Ascending aorta (tissue), 2 donors: ENCODE results near the gene ADSS1. TPM values are rescaled to one million over a fixed set of nuclear protein-coding genes. Genes with fewer than 3 reads are reported as not detected.
A peak's percentile ranks its signal among the peaks of the same experiment; 100 is the strongest.

ENCODE experiments used
- DNase-seq, 2 donors: peaks; one replicate each; pipeline ENCODE4 v3.0.0-alpha.2; 2019; ENCODE audit warnings: low spot score in 2 of 2
- H3K27ac ChIP-seq, 2 donors: fragments of 200-600 bp; sonication (generic); one replicate each; pipeline ENCODE4 v1.5.1; 2016 to 2017; ENCODE audit warnings: mild to moderate bottlenecking in 1 of 2
- H3K27me3 ChIP-seq: fragments of 200-600 bp; sonication (generic); one replicate; pipeline ENCODE4 v1.5.1; 2017
- H3K36me3 ChIP-seq, 2 donors: fragments of 200-600 bp; sonication (generic); one replicate each; pipeline ENCODE4 v1.5.1; 2016
- H3K4me1 ChIP-seq, 2 donors: fragments of 200-600 bp; sonication (generic); one replicate each; pipeline ENCODE4 v1.5.1; 2016 to 2017; ENCODE audit warnings: mild to moderate bottlenecking in 1 of 2
- H3K4me3 ChIP-seq, 2 donors: fragments of 200-600 bp; sonication (generic); one replicate each; pipeline ENCODE4 v1.5.1; 2016 to 2017; ENCODE audit warnings: mild to moderate bottlenecking in 1 of 2
- H3K9me3 ChIP-seq, 2 donors: fragments of 200-600 bp; sonication (generic); one replicate each; pipeline ENCODE4 v1.5.1; 2016
- intact Hi-C: fragments of 100-400 bp; cut with DNase I; formaldehyde crosslinking; loops from one replicate; pipeline ENCODE4 v1.15.1; 2023
- total RNA-seq: library from RNA; depleted of rRNA; stranded (reverse); fragments of >200 nt; gene quantifications from one replicate; pipeline ENCODE4 v1.1.0, GENCODE V29; 2016
- TF ChIP-seq, protein P1 (sequence below), 3 experiments: fragments of 200-600 bp in 2 of 3; fragments of 450-650 bp in 1 of 3; sonication (generic) in 2 of 3; IDR thresholded peaks; one replicate each; pipeline ENCODE4 v1.5.1; 2016 to 2019; ENCODE audit warnings: antibody characterized with exemption in 3 of 3, mild to moderate bottlenecking in 1 of 3, moderate library complexity in 1 of 3

Gene ADSS1
- total RNA-seq, 1 donor from 2014 or later: 30.2 TPM

DNA sequence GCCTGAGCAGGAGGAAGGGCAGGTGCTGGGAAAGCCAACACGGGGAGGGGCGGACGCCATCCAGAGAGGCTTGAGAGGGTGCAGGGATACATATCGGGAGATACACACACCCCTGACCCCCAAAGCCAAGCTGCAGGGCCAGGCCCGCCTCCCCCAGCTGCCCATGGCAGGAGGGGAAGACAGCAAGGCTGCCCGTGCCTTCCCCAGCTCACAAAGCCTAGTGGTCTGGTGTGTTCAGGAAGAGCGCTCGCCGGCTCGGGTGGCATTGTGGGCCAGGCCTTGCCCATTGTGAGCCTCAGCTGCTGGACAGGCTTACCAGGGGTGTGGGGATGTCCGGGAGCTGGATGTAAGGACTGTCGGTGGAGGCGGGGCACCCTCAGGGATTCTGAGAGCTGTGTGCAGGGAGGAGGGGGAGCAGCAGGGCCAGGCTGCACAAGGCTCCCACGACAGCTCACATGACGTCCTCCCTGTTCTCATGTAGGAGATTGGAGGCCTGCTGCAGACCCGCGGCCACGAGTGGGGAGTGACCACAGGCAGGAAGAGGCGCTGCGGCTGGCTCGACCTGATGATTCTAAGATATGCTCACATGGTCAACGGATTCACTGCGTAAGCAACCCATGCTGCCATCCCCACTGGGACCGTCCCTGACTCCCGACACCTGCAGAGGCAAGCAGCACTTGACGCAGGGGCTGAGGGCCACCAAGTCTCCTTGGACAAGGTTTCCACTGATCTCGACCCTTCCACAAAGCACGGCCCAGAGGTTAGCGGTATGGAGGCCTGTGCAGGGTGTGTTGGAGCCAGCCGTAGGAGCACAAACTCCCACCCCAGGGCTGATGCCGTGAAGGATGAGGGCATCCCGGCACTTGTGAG lies 18.8 kb downstream of the ADSS1 start:
- intact Hi-C loops: loop anchor here (10.0 kb wide), 1 partner anchor 898 kb away; the partner anchor contains the start of gene PPP1R13B
- Histone ChIP-seq H3K4me3 (no peak overlapping the region), H3K27me3 (no peaks in the 10 kb centered on the region), H3K9me3 (no peaks in the 10 kb centered on the region), H3K36me3 (peaks cover 68 to 69% of the 10 kb centered on the region in 2 donors), H3K27ac (peak overlapping the region; percentile 64 to 92), H3K4me1 (peaks cover 17 to 27% of the 10 kb centered on the region in 2 donors)
- TF ChIP-seq, protein P1, sequence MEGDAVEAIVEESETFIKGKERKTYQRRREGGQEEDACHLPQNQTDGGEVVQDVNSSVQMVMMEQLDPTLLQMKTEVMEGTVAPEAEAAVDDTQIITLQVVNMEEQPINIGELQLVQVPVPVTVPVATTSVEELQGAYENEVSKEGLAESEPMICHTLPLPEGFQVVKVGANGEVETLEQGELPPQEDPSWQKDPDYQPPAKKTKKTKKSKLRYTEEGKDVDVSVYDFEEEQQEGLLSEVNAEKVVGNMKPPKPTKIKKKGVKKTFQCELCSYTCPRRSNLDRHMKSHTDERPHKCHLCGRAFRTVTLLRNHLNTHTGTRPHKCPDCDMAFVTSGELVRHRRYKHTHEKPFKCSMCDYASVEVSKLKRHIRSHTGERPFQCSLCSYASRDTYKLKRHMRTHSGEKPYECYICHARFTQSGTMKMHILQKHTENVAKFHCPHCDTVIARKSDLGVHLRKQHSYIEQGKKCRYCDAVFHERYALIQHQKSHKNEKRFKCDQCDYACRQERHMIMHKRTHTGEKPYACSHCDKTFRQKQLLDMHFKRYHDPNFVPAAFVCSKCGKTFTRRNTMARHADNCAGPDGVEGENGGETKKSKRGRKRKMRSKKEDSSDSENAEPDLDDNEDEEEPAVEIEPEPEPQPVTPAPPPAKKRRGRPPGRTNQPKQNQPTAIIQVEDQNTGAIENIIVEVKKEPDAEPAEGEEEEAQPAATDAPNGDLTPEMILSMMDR (IDR thresholded peaks at IDR 0.05): no peak
- no peak for DNase-seq

DNA sequence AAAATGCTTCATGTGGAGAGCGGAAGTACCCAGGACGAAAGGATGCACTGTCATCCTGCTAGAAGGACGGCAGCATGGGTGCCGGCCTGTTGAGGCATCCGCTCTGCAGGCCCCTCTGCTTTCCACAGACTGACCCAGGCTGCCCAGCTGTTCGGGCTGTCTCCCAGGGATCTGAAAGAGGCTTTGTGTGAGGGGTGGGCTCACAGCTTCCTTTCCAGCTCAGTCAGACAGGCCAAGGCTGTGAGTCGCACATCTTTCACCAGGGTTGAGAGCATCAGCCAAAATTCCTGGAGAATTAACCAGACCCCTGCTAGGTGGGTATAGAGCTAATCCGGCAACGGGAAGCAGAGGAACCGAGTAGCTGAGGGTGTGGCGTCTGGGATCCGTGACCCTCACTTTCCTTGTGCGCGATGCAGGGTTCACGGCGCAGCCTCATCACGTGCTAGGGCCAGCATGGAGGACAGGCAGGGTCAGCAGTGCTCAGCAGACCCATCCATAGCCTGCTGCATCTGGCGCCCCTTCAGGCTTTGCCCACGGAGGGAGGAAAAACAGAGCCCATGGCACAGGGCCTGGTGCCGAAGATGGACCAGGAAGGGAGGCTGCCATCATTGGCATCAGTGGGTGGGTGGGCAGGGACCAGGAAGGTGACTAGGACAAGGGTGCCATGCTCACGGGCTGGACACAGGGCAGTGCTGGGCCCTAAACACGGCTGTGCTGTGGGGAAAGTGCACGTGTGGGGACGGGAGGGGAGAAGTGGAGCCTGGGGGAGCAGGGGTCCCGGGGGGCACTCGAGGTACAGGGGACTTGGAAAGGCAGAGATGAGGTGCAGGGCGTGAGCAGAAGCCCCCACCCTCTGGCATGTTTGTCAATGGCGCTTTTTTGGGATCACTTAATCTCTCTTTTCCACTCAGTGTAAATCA lies 19.7 kb downstream of the ADSS1 start:
- peaks cover 26 to 35% of the 10 kb centered on the region in 2 donors for H3K4me1 ChIP-seq
- no peak overlapping the region for H3K4me3 ChIP-seq
- no peaks in the 10 kb centered on the region for H3K27me3 ChIP-seq
- TF ChIP-seq, protein P1 (IDR thresholded peaks at IDR 0.05): no peak
- intact Hi-C loops: loop anchor here (10.0 kb wide), 1 partner anchor 899 kb away; the partner anchor contains the start of gene PPP1R13B
- H3K27ac ChIP-seq: peak overlapping the region; percentile 87 to 92
- H3K36me3 ChIP-seq: peaks cover 62 to 65% of the 10 kb centered on the region in 2 donors
- H3K9me3 ChIP-seq: no peaks in the 10 kb centered on the region
- no peak for DNase-seq

DNA sequence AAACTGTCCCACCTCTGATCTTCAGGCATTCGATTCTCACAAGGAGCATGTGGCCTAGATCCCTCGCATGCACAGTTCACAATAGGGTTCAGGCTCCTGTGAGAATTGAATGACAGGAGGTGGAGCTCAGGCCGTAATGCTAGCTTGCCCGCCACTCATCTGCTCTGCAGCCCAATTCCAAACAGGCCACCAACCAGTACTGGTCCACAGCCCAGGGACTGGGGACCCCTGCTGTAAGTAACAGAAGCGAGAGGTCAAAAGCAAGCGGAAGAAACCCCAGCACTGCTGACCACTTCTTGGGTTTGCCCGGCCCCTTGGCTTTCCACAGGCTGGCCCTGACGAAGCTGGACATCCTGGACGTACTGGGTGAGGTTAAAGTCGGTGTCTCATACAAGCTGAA lies 20.5 kb downstream of the ADSS1 start:
- Histone ChIP-seq H3K4me1 (peaks cover 34 to 43% of the 10 kb centered on the region in 2 donors), H3K4me3 (no peak overlapping the region), H3K36me3 (peaks cover 55 to 57% of the 10 kb centered on the region in 2 donors), H3K9me3 (no peaks in the 10 kb centered on the region), H3K27ac (peak overlapping the region; percentile 87 to 92), H3K27me3 (no peaks in the 10 kb centered on the region)
- intact Hi-C loops: loop anchor here (10.0 kb wide), 1 partner anchor 900 kb away; the partner anchor contains the start of gene PPP1R13B
- TF ChIP-seq, protein P1 (IDR thresholded peaks at IDR 0.05): no peak
- no peak for DNase-seq

DNA sequence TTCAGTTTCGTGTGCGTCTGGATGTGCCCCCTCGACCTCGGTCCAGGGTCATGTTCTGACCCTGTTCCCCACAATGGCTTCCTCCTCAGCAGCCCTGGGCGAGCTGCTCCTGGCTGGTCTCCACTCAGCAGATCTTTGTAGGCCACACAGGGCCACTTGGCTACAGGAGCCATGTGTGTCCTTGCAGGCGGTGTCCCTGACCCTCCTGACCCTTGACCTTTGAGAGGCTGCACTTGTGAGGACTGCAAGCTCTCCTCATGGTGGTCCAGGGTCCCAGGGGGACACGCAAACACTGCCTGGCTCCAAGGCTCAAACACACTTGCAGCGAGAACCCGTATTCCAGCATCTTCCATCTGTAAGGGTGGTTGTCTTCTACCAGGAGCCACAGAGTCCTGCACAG lies 21.4 kb downstream of the ADSS1 start:
- Histone ChIP-seq H3K27me3 (no peaks in the 10 kb centered on the region), H3K36me3 (peaks cover 45 to 48% of the 10 kb centered on the region in 2 donors), H3K27ac (peak overlapping the region; percentile 87 to 92), H3K9me3 (no peaks in the 10 kb centered on the region), H3K4me1 (peaks cover 37 to 52% of the 10 kb centered on the region in 2 donors), H3K4me3 (no peak overlapping the region)
- no peak for DNase-seq
- intact Hi-C loops: loop anchor here (10.0 kb wide), 1 partner anchor 901 kb away; the partner anchor contains the start of gene PPP1R13B
- TF ChIP-seq, protein P1 (IDR thresholded peaks at IDR 0.05): no peak

DNA sequence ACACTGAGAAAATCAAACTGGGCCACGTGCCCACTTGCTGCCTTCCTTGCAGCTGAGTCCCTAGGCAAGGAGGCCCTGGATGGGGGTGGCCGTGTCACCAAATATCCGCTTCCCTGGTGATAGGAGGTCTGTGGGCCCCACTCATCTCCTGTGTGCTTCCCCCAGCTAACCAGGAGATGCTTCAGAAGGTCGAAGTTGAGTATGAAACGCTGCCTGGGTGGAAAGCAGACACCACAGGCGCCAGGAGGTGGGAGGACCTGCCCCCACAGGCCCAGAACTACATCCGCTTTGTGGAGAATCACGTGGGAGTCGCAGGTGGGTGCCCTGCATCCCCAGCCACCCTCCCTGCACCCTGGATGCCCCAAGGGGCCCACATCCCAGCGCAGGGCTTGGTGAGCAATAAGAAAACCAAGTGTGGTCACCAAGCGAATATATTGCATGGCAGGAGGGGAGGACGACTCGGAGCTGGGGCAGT lies 22.1 kb downstream of the ADSS1 start:
- intact Hi-C loops: loop anchor here (10.0 kb wide), 1 partner anchor 901 kb away; the partner anchor contains the start of gene PPP1R13B
- peaks cover 39 to 56% of the 10 kb centered on the region in 2 donors for H3K4me1 ChIP-seq
- H3K4me3 ChIP-seq: no peak overlapping the region
- DNase-seq: no peak
- H3K27ac ChIP-seq: peak overlapping the region; percentile 87 to 92
- no peaks in the 10 kb centered on the region for H3K27me3 ChIP-seq
- H3K36me3 ChIP-seq: peaks cover 38 to 41% of the 10 kb centered on the region in 2 donors
- TF ChIP-seq, protein P1 (IDR thresholded peaks at IDR 0.05): no peak
- H3K9me3 ChIP-seq: no peaks in the 10 kb centered on the region
